GM12878 (cell line): ENCODE results near the gene UFM1. TPM values are rescaled to one million over a fixed set of nuclear protein-coding genes. Genes with fewer than 3 reads are reported as not detected.

ENCODE experiments used
- CEBPB ChIP-seq, 2 experiments: fragments of 150-350 bp in 1 of 2; IDR thresholded peaks; 2 replicates each; pipeline ENCODE4 v1.6.1; 2012 to 2014; ENCODE audit warnings: low read depth in 2 of 2, low read length in 2 of 2, borderline replicate concordance in 1 of 2, inconsistent platforms in 1 of 2
- CHD2 ChIP-seq: IDR thresholded peaks from 2 replicates; pipeline ENCODE4 v1.6.1; 2011; ENCODE audit warnings: low read depth, low read length, improper control_type of control experiment, borderline replicate concordance
- FOXM1 ChIP-seq: IDR thresholded peaks from 2 replicates; pipeline ENCODE4 v1.6.1; 2012; ENCODE audit warnings: low read depth, mild to moderate bottlenecking, inconsistent platforms, low read length, moderate library complexity
- HCFC1 ChIP-seq: fragments of 150-350 bp; IDR thresholded peaks from 2 replicates; pipeline ENCODE4 v1.6.1; 2014; ENCODE audit warnings: low read length
- HDAC6 ChIP-seq: fragments of 200-600 bp; sonication (generic); IDR thresholded peaks from one replicate; pipeline ENCODE4 v1.8.0; 2017; ENCODE audit warnings: antibody characterized with exemption; ENCODE audit not compliant: unreplicated experiment
- HDGF ChIP-seq: fragments of 450-650 bp; IDR thresholded peaks from 2 replicates; pipeline ENCODE4 v1.6.1; 2016; ENCODE audit warnings: antibody characterized with exemption
- IRF4 ChIP-seq: IDR thresholded peaks from 2 replicates; pipeline ENCODE4 v1.6.1; 2011; ENCODE audit warnings: low read depth, low read length
- JUNB ChIP-seq: IDR thresholded peaks from 2 replicates; pipeline ENCODE4 v1.6.1; 2016; ENCODE audit warnings: antibody characterized with exemption, mild to moderate bottlenecking
- JUND ChIP-seq: IDR thresholded peaks from 2 replicates; pipeline ENCODE4 v1.6.1; 2012; ENCODE audit warnings: low read depth, mild to moderate bottlenecking, low read length, improper control_type of control experiment, moderate library complexity
- KAT2A ChIP-seq: conservative IDR thresholded peaks from 2 replicates; pipeline ENCODE4 v1.6.1; 2011; ENCODE audit warnings: low read depth, low read length; ENCODE audit not compliant: control insufficient read depth
- MEF2A ChIP-seq: IDR thresholded peaks from 2 replicates; pipeline ENCODE4 v1.6.1; 2011; ENCODE audit warnings: low read depth, mild to moderate bottlenecking, low read length, moderate library complexity; ENCODE audit not compliant: insufficient read depth
- MTA3 ChIP-seq: IDR thresholded peaks from 2 replicates; pipeline ENCODE4 v1.6.1; 2012; ENCODE audit warnings: low read length, inconsistent platforms, borderline replicate concordance
- MYB ChIP-seq: fragments of 150-350 bp; IDR thresholded peaks from 2 replicates; pipeline ENCODE4 v1.6.1; 2014; ENCODE audit warnings: mild to moderate bottlenecking, low read depth, low read length, borderline replicate concordance
- MYC ChIP-seq: IDR thresholded peaks from 2 replicates; pipeline ENCODE4 v1.6.1; 2011; ENCODE audit warnings: mild to moderate bottlenecking, low read length, moderate library complexity, inconsistent platforms; ENCODE audit not compliant: insufficient read depth, insufficient replicate concordance, insufficient read length, severe bottlenecking
- NFIC ChIP-seq: IDR thresholded peaks from 2 replicates; pipeline ENCODE4 v1.6.1; 2012; ENCODE audit warnings: low read depth, mild to moderate bottlenecking, inconsistent platforms, low read length, moderate library complexity
- POU2F2 ChIP-seq: IDR thresholded peaks from 3 replicates; pipeline ENCODE4 v1.6.1; 2011; ENCODE audit warnings: low read depth, mild to moderate bottlenecking, low read length, borderline replicate concordance
- STAT3 ChIP-seq: IDR thresholded peaks from 2 replicates; pipeline ENCODE4 v1.6.1; 2011; ENCODE audit warnings: low read depth, low read length, improper control_type of control experiment
- SUZ12 ChIP-seq: fragments of 200-600 bp; sonication (generic); IDR thresholded peaks from one replicate; pipeline ENCODE4 v1.6.1; 2018; ENCODE audit warnings: antibody characterized with exemption, mild to moderate bottlenecking; ENCODE audit not compliant: unreplicated experiment
- polyA plus RNA-seq, 11 experiments: library from polyadenylated mRNA; depleted of rRNA in 4 of 11; unstranded in 6 of 11; stranded (reverse) in 5 of 11; fragments of >200 nt; fragmentation: Nextera tagmentation in 4 of 11; fragmentation: Illumina TruSeq in 1 of 11; extraction: Ambion mirVana in 4 of 11; extraction: Trizol in 1 of 11; gene quantifications; 1 replicate in 1 of 11; 2 replicates in 10 of 11; pipeline versions ENCODE4 v1.2.1 to v1.2.3, GENCODE V29; 2011 to 2016; ENCODE audit warnings: inconsistent platforms in 2 of 11, missing spikeins in 2 of 11, low read depth in 1 of 11
- total RNA-seq, 4 experiments: library from RNA; depleted of rRNA in 3 of 4; stranded (reverse); fragments of >200 nt in 3 of 4; fragmentation: Illumina TruSeq in 1 of 4; extraction: Trizol in 1 of 4; gene quantifications; 2 replicates each; pipeline versions ENCODE4 v1.2.1 to v1.2.3, GENCODE V29; 2013 to 2021
- TF ChIP-seq, protein P1 (sequence below): fragments of 450-650 bp; IDR thresholded peaks from 2 replicates; pipeline ENCODE4 v1.6.1; 2017; ENCODE audit warnings: mild to moderate bottlenecking, low read depth, inconsistent platforms; ENCODE audit not compliant: poor library complexity, severe bottlenecking
- TF ChIP-seq, protein P2 (sequence below): fragments of 450-650 bp; IDR thresholded peaks from 2 replicates; pipeline ENCODE4 v1.6.1; 2016; ENCODE audit warnings: mild to moderate bottlenecking
- TF ChIP-seq, protein P3 (sequence below): fragments of 450-650 bp; formaldehyde crosslinking; IDR thresholded peaks from 2 replicates; pipeline ENCODE4 v1.4.0; 2022; ENCODE audit warnings: mild to moderate bottlenecking, moderate library complexity
- TF ChIP-seq, protein P4 (sequence below): fragments of 450-650 bp; conservative IDR thresholded peaks from 2 replicates; pipeline ENCODE4 v1.6.1; 2017; ENCODE audit warnings: mild to moderate bottlenecking, moderate library complexity

UFM1 gene
- total and polyA plus RNA-seq, 10 of the 15 experiments (the other 5 are each of a cell fraction or from before 2014, with no cell fraction given), result 40.8 to 96.5 (median 73.8) TPM

DNA sequence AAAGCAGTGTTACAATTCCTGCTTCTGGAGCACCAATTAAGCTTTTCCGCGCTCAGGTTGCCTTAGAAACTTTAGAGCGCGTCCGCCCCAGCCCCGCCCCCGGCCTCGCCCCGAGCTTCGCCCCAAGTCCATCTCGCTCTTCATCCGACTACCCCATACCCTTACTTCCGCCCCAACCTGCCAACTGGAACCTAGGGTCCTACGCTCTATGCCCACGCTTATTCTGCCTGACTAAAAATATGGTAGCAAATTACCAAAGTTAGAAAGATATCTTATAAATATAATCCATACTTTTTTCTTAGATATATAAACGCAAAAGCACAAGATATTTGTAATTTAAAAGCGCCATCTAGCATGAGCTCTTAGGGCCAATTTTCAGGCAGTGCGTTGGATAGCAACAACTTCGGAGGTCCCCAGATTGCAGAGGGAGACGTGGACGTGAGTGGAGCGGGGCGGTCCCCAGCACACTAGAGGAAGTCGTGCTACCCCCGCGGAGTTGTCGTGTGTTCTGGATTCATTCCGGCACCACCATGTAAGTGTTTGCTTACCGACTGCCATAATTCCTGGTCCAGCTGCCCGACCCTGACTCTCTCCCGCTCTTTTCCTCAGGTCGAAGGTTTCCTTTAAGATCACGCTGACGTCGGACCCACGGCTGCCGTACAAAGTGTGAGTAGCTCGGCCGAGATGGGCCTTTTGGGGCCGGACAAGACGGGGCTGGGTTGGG, at the start of gene UFM1 (continued):
- TF ChIP-seq, protein P1, sequence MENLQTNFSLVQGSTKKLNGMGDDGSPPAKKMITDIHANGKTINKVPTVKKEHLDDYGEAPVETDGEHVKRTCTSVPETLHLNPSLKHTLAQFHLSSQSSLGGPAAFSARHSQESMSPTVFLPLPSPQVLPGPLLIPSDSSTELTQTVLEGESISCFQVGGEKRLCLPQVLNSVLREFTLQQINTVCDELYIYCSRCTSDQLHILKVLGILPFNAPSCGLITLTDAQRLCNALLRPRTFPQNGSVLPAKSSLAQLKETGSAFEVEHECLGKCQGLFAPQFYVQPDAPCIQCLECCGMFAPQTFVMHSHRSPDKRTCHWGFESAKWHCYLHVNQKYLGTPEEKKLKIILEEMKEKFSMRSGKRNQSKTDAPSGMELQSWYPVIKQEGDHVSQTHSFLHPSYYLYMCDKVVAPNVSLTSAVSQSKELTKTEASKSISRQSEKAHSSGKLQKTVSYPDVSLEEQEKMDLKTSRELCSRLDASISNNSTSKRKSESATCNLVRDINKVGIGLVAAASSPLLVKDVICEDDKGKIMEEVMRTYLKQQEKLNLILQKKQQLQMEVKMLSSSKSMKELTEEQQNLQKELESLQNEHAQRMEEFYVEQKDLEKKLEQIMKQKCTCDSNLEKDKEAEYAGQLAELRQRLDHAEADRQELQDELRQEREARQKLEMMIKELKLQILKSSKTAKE, result peak; percentile 89
- TF ChIP-seq, protein P2, sequence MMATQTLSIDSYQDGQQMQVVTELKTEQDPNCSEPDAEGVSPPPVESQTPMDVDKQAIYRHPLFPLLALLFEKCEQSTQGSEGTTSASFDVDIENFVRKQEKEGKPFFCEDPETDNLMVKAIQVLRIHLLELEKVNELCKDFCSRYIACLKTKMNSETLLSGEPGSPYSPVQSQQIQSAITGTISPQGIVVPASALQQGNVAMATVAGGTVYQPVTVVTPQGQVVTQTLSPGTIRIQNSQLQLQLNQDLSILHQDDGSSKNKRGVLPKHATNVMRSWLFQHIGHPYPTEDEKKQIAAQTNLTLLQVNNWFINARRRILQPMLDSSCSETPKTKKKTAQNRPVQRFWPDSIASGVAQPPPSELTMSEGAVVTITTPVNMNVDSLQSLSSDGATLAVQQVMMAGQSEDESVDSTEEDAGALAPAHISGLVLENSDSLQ, result peak; percentile 57
- TF ChIP-seq MTA3 (no peak), HDAC6 (no peak), CHD2 (no peak), KAT2A (no peak), MYC (peak; percentile 54), IRF4 (no peak), FOXM1 (no peak), MYB (peak; percentile 97), HCFC1 (peak; percentile 60), CEBPB (IDR thresholded peaks at IDR 0.05; ENCODE audit: borderline replicate concordance in 1 of 2, low read depth in 2 of 2, low read length in 2 of 2) (no peak), SUZ12 (no peak), JUND (no peak), POU2F2 (peak; percentile 37; the same call in 1 of the 3 replicates), JUNB (no peak), NFIC (no peak; the same call in 1 of the 2 replicates), STAT3 (no peak), HDGF (no peak), MEF2A (no peak)
- TF ChIP-seq, protein P3, sequence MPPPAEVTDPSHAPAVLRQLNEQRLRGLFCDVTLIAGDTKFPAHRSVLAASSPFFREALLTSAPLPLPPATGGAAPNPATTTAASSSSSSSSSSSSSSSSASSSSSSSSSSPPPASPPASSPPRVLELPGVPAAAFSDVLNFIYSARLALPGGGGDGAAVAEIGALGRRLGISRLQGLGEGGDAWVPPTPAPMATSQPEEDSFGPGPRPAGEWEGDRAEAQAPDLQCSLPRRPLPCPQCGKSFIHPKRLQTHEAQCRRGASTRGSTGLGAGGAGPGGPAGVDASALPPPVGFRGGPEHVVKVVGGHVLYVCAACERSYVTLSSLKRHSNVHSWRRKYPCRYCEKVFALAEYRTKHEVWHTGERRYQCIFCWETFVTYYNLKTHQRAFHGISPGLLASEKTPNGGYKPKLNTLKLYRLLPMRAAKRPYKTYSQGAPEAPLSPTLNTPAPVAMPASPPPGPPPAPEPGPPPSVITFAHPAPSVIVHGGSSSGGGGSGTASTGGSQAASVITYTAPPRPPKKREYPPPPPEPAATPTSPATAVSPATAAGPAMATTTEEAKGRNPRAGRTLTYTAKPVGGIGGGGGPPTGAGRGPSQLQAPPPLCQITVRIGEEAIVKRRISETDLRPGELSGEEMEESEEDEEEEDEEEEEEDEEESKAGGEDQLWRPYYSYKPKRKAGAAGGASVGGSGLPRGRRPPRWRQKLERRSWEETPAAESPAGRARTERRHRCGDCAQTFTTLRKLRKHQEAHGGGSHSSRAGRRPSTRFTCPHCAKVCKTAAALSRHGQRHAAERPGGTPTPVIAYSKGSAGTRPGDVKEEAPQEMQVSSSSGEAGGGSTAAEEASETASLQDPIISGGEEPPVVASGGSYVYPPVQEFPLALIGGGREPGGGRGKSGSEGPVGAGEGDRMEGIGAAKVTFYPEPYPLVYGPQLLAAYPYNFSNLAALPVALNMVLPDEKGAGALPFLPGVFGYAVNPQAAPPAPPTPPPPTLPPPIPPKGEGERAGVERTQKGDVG, result no peak
- TF ChIP-seq, protein P4, sequence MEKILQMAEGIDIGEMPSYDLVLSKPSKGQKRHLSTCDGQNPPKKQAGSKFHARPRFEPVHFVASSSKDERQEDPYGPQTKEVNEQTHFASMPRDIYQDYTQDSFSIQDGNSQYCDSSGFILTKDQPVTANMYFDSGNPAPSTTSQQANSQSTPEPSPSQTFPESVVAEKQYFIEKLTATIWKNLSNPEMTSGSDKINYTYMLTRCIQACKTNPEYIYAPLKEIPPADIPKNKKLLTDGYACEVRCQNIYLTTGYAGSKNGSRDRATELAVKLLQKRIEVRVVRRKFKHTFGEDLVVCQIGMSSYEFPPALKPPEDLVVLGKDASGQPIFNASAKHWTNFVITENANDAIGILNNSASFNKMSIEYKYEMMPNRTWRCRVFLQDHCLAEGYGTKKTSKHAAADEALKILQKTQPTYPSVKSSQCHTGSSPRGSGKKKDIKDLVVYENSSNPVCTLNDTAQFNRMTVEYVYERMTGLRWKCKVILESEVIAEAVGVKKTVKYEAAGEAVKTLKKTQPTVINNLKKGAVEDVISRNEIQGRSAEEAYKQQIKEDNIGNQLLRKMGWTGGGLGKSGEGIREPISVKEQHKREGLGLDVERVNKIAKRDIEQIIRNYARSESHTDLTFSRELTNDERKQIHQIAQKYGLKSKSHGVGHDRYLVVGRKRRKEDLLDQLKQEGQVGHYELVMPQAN, result peak; percentile 73; the same call in 1 of the 2 replicates
